Left lobe of liver (tissue), 2 donors: ENCODE results near the gene CDC42BPA. TPM values are rescaled to one million over a fixed set of nuclear protein-coding genes. Genes with fewer than 3 reads are reported as not detected.
A peak's percentile ranks its signal among the peaks of the same experiment; 100 is the strongest.

Experiments used
- ATAC-seq: fragments of 200-7000 bp; cut with Tn5 transposase; one replicate; pipeline ENCODE4 v1.9.1; 2020; ENCODE audit warnings: mild to moderate bottlenecking, moderate library complexity
- DNase-seq: peaks from one replicate; pipeline ENCODE4 v3.0.0-alpha.2; 2020; ENCODE audit warnings: low spot score
- total RNA-seq: library from RNA; stranded (reverse); gene quantifications from one replicate; pipeline ENCODE4 v1.2.1, GENCODE V29; 2021
- donor health status: DM: no; HTN: no; CAD: no; lungs with moderate emphysema.
- donor health status: DM: no; HTN: yes; CAD: no.

CDC42BPA gene
- total RNA-seq, 1 donor from 2014 or later, result 14.5 TPM

DNA sequence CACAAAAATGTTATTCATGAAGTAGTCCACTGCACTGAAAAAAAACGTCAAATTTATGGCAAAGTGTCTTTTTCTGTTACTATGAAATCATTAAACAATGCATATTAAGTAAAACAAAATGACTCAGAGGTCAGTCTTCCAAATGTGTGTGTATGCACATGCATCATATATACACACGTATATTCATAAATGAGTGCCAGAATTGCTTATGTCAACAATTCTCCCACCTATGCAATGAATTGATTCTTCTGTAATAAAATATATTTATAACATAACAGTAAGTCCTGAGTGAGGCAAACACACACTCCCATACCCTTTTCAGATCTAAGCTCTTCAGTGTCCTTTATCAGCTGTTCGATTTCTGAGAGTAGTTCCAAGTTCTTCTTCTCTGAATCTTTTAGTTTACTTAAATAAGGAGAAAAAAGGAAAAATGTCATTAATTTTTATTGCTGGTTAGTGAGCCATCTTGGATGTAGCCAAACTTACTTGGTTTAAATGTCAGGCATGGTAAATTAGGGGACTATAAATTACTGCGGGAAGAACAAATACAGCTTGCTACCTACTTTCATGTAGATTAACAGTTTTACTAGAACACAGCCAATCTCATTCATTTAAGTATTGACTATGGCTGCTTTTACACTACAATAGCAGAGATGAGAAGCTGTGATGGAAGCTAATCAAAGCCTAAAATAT lies 246.3 kb downstream of the CDC42BPA start:
- no peak for ATAC-seq
- DNase-seq, result no peak

DNA sequence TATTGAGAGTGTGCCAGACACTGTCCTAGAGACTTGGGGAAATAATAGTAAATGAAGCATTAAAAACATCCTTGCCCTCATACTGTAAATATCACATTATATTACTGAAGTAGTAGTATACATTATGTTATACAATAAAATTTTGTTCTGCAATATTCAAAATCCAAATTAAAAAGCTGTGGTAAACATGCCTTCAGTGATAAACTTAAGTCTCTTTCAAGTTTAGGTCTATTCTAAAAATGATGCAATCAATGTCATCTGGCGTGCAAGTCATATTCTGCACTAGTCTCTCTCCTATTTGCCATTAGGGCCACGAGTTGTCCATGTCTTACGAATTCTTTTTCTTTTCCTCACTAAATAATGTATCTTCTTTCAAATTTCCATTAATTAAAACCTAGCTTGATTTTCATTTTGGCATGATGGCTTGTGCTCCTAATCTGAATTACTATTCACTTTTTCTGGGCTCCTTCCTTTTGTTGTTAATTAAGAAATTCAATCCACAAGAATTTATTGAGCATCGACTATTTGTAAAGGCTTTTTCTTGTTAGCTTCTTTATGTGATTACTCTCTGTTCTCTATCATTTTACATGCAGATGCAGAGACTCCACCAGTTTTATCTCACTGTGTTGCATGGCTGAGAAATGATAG lies 247.5 kb downstream of the CDC42BPA start:
- DNase-seq (no peak), ATAC-seq (no peak)

- no peak for DNase-seq
- ATAC-seq, result no peak
Measured at GRCh38 chr1:227069490-227069889, 248.8 kb downstream of the CDC42BPA start.

DNA sequence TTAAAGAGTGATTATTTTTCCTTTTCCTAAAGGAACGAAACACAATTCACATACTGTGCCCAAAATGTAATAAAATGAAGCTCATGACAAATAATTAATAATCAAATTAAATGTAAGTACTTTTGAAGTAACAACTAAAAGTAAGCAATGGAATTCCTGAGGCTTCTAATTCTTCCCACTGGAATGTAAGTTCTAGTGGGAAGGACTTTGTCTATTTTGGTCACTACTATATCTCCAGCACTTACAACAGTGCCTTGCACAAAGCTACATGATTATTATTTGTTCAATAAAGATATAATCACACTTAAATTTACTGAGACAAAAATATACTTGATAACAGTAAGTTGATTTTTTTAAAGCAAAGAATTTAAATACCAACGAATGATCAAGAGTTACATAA lies 249.4 kb downstream of the CDC42BPA start:
- ATAC-seq, result no peak

GRCh38 chr1:227066999-227067398 lies 251.3 kb downstream of the CDC42BPA start:
- ATAC-seq (no peak), DNase-seq (no peak)

More for the DNA sequence above, 249.4 kb downstream of the CDC42BPA start:
- no peak for DNase-seq

- ATAC-seq (no peak), DNase-seq (no peak)
Measured at GRCh38 chr1:227065311-227065710, 253.0 kb downstream of the CDC42BPA start.

DNA sequence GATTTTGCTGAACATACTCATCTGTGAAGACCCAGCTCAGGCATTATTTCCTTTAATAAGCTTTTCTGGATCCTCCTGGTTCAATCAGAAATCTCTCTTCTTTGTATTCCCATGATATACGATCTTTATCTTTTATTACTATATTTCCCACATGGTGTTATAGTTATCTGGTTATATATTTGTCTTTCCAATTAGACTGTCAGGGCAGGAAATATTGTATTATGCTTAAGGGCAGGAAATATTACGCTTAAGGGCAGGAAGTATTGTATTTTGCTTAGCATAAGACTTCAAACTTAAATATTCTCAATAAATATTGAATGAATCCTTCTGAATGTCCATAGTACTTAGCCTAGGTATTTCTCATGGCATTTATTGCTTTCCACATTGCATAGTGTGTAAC lies 256.0 kb downstream of the CDC42BPA start:
- ATAC-seq (no peak), DNase-seq (no peak)

- DNase-seq, result no peak
- ATAC-seq, result no peak
Measured at GRCh38 chr1:227059076-227059475, 259.2 kb downstream of the CDC42BPA start.

DNA sequence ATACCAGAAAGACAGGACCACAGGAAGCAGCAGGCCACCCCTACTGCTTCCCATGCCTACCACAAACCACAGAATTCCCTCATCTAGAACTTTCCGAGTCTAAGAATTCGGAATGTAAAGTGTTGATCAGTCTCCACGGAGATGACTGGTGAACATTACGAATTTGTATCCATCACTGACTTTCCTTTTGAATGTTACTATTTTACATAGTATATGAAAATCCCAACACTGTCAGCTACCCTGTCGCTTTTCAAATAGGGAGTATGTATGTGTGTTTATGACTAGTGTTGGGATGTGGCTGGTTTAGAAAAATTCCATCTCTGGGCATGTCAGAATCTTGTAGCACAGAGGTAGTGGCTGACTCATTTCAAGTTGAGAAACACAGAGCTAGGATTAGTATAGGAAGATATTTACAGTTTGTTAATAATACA lies 260.0 kb downstream of the CDC42BPA start:
- DNase-seq (no peak), ATAC-seq (no peak)

DNA sequence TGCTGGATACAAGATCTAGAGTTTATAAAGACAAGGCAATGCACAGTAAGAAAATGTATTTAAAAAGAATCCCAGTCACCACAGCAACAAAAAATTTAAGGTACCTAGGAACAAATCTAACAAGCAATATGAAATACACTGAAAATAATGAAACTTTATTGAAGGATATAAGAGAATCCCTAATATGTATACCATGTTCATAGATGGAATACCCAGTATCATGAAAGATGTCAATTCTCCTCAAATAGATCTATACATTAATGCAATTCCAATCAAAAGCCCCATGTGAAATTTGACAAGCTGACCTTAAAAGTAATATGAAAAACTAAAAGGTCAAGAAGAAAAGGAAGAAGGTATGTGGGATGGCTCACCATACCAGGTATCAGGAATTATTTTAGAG lies 269.0 kb downstream of the CDC42BPA start:
- ATAC-seq (no peak), DNase-seq (no peak)

DNA sequence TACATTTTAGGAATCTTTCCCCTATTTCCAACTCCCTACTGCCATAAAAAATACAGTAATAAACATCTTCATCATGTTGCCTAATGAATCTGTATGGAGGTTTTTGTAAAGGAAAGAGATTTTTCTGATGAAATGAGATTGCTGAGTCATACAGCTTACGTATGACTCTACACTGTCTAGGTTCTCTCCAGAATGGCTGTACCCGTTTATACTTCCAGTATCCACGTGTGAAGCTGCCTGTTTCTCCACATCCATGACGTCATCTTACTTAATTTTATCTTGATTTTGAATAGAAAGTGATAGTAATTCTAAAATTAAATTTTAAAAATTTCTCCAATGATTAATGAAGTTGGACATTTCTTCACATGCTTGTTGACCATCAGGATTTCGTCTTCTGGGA lies 274.5 kb downstream of the CDC42BPA start:
- ATAC-seq (no peak), DNase-seq (no peak)

- DNase-seq, result no peak
Measured at GRCh38 chr1:227042292-227042691, 276.0 kb downstream of the CDC42BPA start.

GRCh38 chr1:227038401-227038800 lies 279.9 kb downstream of the CDC42BPA start:
- DNase-seq (no peak), ATAC-seq (no peak)

More at GRCh38 chr1:227042292-227042691, 276.0 kb downstream of the CDC42BPA start:
- ATAC-seq, result no peak

DNA sequence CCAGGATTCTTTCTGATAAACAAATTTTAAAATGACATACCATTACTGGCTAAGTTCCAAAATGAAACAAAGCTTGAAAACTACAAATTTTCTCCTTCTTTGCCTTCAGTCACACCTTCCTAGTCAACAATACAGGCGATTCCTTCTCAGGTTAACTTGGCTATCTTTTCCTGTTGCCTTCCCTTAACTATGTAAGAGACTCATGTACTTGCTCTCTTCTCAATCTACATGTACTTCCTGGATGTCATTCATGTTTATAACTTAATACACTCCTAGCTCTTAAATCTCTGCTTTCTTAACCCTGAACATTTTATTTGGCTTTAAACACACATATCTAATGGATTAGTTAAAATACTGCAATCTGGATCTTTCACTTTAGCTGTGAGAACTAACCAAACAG lies 281.2 kb downstream of the CDC42BPA start:
- ATAC-seq (no peak), DNase-seq (no peak)

DNA sequence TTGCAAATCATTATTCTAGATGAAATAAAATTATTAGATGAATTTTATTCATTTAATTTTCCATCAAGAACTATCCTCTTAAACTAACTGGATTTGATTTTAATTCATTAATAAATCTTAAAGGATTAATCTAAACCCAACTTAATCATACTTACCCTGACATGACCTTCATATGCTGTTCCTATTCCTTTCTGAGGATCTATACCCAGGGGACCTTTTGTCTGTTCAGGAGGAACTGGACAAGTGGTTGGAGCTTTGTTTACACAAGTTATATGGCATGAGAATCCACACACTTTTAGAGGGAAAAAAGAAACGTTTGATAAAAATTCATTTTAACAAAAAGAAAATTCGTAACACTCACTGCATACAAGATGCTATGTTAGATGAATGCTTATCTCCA lies 283.0 kb downstream of the CDC42BPA start:
- no peak for DNase-seq
- no peak for ATAC-seq

DNA sequence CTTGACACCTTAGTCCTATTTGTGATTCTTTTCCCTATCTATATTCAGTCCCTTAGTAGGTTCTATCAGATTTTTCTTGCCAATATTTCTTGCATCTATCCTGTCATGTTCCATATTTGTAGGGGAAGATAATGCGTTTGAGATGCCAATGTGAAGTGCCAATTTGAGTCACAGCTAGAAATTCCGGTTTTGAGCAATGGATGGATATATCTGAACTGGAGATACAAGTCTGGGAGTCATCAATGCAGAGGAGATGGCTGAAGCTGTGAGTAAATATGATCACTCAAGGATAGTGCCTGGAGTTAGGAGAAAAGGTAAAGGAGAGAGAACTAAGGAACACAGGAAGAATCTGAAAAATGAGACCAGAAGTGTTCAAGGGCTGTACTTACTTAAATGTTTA lies 284.4 kb downstream of the CDC42BPA start:
- DNase-seq (no peak), ATAC-seq (no peak)

GRCh38 chr1:227032396-227032795 lies 285.9 kb downstream of the CDC42BPA start:
- DNase-seq (no peak), ATAC-seq (no peak)

- DNase-seq, result no peak
- no peak for ATAC-seq
Measured at GRCh38 chr1:227016990-227017389, 301.3 kb downstream of the CDC42BPA start.

DNA sequence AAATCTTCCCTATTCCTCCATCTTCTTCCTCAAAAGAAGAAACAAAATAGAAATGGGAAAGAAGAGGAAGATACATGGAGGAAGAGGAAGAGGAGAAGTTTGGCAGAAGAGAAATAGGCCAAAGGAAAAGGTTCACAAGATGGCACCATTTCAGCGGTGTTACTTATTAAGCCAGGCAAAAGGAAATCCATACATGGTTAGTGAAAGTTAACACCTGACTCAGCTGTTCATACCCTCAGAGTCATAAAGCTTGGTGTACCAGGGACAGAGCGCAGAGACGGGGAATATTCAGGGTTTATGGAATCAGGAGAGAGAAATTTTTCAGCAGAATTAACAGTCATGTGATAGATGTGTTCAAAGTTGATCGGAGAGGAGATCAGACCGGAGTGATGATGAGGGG lies 307.6 kb downstream of the CDC42BPA start:
- ATAC-seq, result peak; percentile 65
- no peak for DNase-seq

GRCh38 chr1:227009937-227010336 lies 308.4 kb downstream of the CDC42BPA start:
- no peak for ATAC-seq
- no peak for DNase-seq

GRCh38 chr1:227006226-227006796 lies 312.0 kb downstream of the CDC42BPA start:
- ATAC-seq (no peak), DNase-seq (no peak)

DNA sequence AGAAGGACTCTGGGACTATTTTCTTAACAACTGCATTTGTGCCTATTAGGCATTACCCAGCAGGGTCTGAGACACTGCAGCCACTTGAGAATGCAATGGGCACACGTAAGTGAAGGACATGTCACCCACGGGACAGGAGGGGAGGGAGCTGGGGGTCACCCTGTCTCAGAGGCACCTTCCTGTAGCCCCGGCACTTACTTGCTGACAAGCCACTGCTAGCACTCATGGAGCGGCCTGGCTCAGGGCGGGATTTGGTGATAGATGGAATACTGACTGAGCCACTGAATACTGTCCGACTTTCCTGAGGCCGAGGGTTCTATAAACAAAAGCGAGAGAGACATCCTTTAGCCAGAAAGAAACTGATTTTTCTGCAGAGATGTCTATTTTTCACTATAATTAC lies 313.5 kb downstream of the CDC42BPA start:
- no peak for DNase-seq
- ATAC-seq, result no peak
